Thyroid gland (tissue), 4 donors: ENCODE results near the gene DOK4.

Experiments used
- POLR2A ChIP-seq, 2 donors: fragments of 450-650 bp; IDR thresholded peaks; one replicate each; pipeline ENCODE4 v1.6.1; 2017; ENCODE audit warnings: antibody characterized with exemption in 2 of 2, mild to moderate bottlenecking in 2 of 2, moderate library complexity in 1 of 2
- TF ChIP-seq, protein P1 (sequence below), 6 experiments: fragments of 200-600 bp in 3 of 6; fragments of 450-650 bp in 3 of 6; sonication (generic) in 3 of 6; IDR thresholded peaks; one replicate each; pipeline ENCODE4 v1.5.1; 2016 to 2019; ENCODE audit warnings: antibody characterized with exemption in 6 of 6, mild to moderate bottlenecking in 2 of 6, inconsistent platforms in 1 of 6, moderate library complexity in 1 of 6

- TF ChIP-seq, protein P1, sequence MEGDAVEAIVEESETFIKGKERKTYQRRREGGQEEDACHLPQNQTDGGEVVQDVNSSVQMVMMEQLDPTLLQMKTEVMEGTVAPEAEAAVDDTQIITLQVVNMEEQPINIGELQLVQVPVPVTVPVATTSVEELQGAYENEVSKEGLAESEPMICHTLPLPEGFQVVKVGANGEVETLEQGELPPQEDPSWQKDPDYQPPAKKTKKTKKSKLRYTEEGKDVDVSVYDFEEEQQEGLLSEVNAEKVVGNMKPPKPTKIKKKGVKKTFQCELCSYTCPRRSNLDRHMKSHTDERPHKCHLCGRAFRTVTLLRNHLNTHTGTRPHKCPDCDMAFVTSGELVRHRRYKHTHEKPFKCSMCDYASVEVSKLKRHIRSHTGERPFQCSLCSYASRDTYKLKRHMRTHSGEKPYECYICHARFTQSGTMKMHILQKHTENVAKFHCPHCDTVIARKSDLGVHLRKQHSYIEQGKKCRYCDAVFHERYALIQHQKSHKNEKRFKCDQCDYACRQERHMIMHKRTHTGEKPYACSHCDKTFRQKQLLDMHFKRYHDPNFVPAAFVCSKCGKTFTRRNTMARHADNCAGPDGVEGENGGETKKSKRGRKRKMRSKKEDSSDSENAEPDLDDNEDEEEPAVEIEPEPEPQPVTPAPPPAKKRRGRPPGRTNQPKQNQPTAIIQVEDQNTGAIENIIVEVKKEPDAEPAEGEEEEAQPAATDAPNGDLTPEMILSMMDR (IDR thresholded peaks at IDR 0.05), result no peak
- no peak for TF ChIP-seq POLR2A (IDR thresholded peaks at IDR 0.05)
Observed at GRCh38 chr16:57512296-57513001, 26.2 kb upstream of the DOK4 start.
